NAMALWA (cell line): ENCODE results near the gene SUSD4.

Experiments
- DNase-seq: peaks from one replicate; pipeline ENCODE4 v3.0.0-alpha.2; 2015; ENCODE audit warnings: low spot score

SUSD4 gene

GRCh38 chr1:223329252-223329651 lies 34.7 kb downstream of the SUSD4 start:
- DNase-seq = no peak

GRCh38 chr1:223328566-223328965 lies 35.4 kb downstream of the SUSD4 start:
- no peak for DNase-seq

GRCh38 chr1:223326776-223327175 lies 37.2 kb downstream of the SUSD4 start:
- no peak for DNase-seq

GRCh38 chr1:223323491-223324484 lies 40.2 kb downstream of the SUSD4 start:
- no peak for DNase-seq

- no peak for DNase-seq
These were observed 41.1 kb downstream of the SUSD4 start for GRCh38 chr1:223322868-223323267.

- no peak for DNase-seq
These were observed 43.0 kb downstream of the SUSD4 start for GRCh38 chr1:223320959-223321358.

- no peak for DNase-seq
These were observed 43.9 kb downstream of the SUSD4 start for GRCh38 chr1:223319905-223320580.

- DNase-seq = no peak
These were observed 44.6 kb downstream of the SUSD4 start for GRCh38 chr1:223319398-223319797.

- no peak for DNase-seq
These were observed 47.9 kb downstream of the SUSD4 start for GRCh38 chr1:223316082-223316481.

GRCh38 chr1:223315665-223316064 lies 48.3 kb downstream of the SUSD4 start:
- DNase-seq = no peak

- DNase-seq = no peak
These were observed 50.6 kb downstream of the SUSD4 start for GRCh38 chr1:223313415-223313754.

- no peak for DNase-seq
These were observed 51.1 kb downstream of the SUSD4 start for GRCh38 chr1:223312705-223313414.

GRCh38 chr1:223312273-223312672 lies 51.7 kb downstream of the SUSD4 start:
- no peak for DNase-seq

- no peak for DNase-seq
These were observed 52.1 kb downstream of the SUSD4 start for GRCh38 chr1:223311826-223312225.

- DNase-seq = no peak
These were observed 55.8 kb downstream of the SUSD4 start for GRCh38 chr1:223308136-223308535.

- DNase-seq = no peak
These were observed 56.4 kb downstream of the SUSD4 start for GRCh38 chr1:223307544-223307943.

- DNase-seq = no peak
These were observed 59.0 kb downstream of the SUSD4 start for GRCh38 chr1:223304931-223305330.

GRCh38 chr1:223301371-223301770 lies 62.6 kb downstream of the SUSD4 start:
- DNase-seq = no peak

GRCh38 chr1:223299553-223299952 lies 64.4 kb downstream of the SUSD4 start:
- DNase-seq = no peak

GRCh38 chr1:223298701-223299100 lies 65.3 kb downstream of the SUSD4 start:
- DNase-seq = no peak

GRCh38 chr1:223297800-223298199 lies 66.2 kb downstream of the SUSD4 start:
- no peak for DNase-seq

GRCh38 chr1:223291796-223292195 lies 72.2 kb downstream of the SUSD4 start:
- DNase-seq = no peak

- no peak for DNase-seq
These were observed 73.6 kb downstream of the SUSD4 start for GRCh38 chr1:223290397-223290796.
